ENCODE results near the gene ALKBH6.

Gene ALKBH6

GRCh38 chr19:36030264-36031148, 16.5 kb upstream of the ALKBH6 start:
- no peak for DNase-seq (ENCODE audit: low read depth in 4 of 4, low spot score in 1 of 4)

GRCh38 chr19:36028313-36029041, 14.5 kb upstream of the ALKBH6 start:
- DNase-seq (ENCODE audit: low read depth in 4 of 4, low spot score in 1 of 4) = no peak

GRCh38 chr19:36027696-36028095, 13.7 kb upstream of the ALKBH6 start:
- no peak for DNase-seq (ENCODE audit: low read depth in 4 of 4, low spot score in 1 of 4)

DNA sequence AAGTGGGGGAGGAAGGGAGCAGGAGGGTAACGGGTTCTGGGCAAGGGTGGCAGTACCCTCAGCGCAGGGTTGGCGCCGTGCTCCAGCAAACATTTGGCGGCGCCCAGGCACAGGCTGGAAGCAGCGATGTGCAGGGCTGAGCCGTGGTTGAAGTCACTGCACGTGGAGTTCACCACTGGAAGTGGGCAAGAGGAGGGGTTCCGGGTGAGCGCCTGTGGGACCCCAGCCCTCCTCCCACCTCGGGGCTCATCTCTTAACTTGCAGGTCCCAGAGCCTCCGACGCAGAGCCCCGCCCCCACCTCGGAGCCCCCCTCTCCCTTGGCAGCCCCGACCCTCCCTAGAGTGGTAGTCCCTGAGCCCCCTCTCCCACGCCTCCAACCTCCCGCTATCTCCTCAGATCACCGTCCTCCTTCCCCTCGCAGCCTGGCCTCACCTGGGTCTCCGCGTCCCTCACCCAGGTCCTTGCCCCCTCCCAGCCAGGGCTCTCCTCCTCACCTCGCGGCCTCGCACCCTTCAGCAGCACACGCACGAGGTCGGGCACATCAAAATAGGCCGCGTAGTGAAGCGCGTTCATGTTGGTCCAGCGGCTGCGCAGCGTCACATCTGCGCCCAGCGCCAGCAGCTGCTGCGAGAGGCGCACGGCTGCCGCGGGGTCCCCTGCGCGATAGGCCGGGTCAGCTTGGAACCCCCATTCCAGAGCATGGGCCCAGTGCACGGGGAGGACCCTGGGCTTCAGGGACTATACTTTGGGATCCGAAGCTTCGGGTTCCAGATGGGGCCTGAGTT, 12.3 kb upstream of the ALKBH6 start:
- DNase-seq (ENCODE audit: low read depth in 4 of 4, low spot score in 1 of 4) = no peak

GRCh38 chr19:36025541-36025940, 11.5 kb upstream of the ALKBH6 start:
- DNase-seq (ENCODE audit: low read depth in 4 of 4, low spot score in 1 of 4) = no peak

DNA sequence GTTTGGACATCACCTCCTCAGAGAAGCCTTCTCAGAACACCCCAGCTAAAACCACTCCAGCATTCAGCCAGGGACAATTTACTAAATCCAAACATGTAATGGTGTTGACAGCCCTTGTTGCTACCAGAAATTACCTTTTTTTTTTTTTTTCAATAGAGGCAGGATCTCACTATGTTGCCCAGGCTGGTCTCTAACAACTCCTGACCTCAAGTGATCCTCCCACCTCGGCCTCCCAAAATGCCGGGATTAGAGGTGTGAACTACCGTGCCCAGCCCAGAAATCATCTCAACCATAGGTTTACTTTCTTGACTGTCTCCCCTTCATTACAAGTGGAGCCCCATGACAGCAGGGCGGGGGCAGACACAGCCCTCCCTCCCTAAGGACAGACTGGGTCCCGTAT, 9.4 kb upstream of the ALKBH6 start:
- no peak for DNase-seq (ENCODE audit: low read depth in 4 of 4, low spot score in 1 of 4)

- DNase-seq (ENCODE audit: low read depth in 4 of 4, low spot score in 1 of 4) = no peak
These were observed 5.2 kb upstream of the ALKBH6 start for GRCh38 chr19:36019061-36019670.

- no peak for DNase-seq (ENCODE audit: low read depth in 4 of 4, low spot score in 1 of 4)
These were observed 567 bp downstream of the ALKBH6 start for GRCh38 chr19:36013280-36014011.

DNA sequence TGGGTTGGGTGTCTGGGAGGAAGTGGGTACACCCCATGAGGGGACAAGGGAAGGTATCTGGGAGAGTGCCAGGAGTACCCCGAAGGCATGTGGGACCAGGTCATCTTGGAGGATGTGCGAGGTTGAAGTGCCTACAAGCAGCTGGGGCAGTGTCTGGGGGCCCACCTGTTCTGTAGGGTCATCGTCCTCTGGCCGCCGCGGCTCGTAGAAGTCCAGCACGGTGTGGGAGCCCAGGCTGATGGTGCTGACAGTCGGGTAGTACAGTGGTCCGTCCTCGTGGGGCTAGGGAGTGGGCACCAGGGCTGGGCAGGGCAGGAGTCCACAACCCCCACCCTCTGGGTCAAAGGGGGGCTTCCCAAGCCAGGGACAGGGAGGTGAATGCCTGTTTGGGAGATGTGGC, 3.6 kb downstream of the ALKBH6 start:
- DNase-seq (ENCODE audit: low read depth in 4 of 4, low spot score in 1 of 4) = no peak

DNA sequence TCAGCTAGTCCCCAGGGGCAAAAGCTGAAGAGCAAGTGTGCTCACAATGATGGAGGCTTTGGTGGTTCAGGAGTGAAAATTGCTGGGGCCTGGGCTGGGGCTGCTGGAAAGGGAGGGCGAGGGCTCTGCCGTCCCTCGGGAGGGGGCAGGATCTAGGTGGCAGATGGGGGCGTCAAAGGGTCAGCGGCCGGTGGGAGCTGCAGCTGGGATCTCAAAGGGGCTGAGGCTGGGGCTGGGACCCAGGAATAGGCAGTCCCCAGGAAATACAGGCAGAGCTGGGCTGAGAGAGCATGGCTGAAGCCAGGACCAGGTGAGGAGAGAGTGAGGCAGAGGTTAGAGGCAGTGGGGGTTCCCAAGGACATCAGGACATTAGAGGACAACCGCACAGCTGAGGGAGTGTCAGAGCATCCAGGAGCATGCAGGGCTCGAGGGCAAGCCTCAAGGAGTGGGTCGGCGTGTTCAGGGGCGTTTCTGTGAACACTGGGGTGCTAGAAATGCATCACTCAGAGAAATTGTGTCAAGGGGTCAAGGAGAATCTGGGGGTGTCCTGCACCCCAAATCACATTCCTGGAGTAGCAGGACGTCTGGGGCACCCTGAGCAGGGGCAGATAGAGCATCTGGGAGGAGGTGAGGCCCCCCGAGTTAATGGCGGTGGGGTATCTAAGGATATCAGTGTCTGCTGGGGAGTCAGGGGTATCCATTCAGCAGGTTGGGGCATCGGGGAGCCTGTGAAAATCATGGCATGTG, 4.2 kb downstream of the ALKBH6 start:
- no peak for DNase-seq (ENCODE audit: low read depth in 4 of 4, low spot score in 1 of 4)

- peak in 2 of 4 experiments; percentile 36 to 57 for DNase-seq (ENCODE audit: low read depth in 4 of 4, low spot score in 1 of 4)
These were observed 4.8 kb downstream of the ALKBH6 start for GRCh38 chr19:36009220-36009619.

DNA sequence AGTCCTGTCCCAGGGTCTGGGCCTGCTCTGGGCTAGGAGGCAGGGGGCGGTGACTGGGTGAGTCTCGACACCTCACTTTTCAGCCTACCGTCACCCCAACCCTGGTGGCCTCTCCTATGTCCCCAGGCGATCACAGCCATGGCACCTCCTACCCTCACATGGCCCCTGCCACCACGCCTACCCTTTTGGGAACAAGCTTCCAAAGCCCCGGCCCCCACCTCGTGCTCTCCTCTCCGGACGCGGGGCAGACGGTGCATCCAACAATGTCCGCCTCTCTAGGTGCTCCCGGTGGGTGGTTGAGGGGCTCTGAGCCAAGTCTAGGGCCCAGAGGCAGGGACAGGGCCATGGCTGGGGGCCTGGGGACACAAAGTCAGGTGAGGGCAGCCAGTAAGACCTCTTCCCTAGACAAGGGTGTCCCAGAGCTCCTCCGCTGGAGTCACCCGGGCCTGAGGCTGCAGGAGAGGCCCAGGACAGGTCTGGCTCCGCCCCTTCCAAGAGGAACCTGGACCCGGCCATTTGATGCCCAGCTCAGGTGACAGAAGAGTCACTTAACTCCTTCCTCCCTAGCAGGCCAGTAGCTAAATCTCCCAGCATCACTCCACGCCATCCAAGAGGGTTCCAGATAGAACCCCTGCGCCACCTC, 5.6 kb downstream of the ALKBH6 start, which contains the start of gene SYNE4:
Gene SYNE4 (minus strand): TSS at position 478 of the 643 bp plus-strand sequence. CDS start 132 bp downstream, at position 346.
- no peak for DNase-seq (ENCODE audit: low read depth in 4 of 4, low spot score in 1 of 4)

- DNase-seq (ENCODE audit: low read depth in 4 of 4, low spot score in 1 of 4) = no peak
These were observed 7.1 kb downstream of the ALKBH6 start for GRCh38 chr19:36006955-36007354.

DNA sequence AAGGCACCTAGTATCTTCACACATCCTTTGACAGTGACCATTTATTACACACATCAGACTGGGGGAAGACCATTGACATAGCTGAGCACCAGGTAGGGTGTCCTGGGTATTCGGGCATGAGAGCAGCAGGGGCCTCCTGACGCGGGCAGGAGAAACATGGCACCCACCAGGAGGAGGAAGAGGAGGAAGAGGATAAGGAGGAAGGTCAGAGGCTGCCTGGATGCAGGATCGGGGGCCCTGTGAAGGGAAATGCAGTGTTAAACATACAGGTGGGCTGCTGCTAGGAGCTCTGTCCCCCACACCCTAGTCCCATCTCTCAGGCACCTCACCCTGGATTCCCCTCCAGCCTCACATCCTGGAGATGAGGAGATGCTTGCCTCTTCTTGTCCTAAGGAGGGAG, 10.7 kb downstream of the ALKBH6 start:
- DNase-seq (ENCODE audit: low read depth in 4 of 4, low spot score in 1 of 4) = no peak

- DNase-seq (ENCODE audit: low read depth in 4 of 4, low spot score in 1 of 4) = no peak
These were observed 12.4 kb downstream of the ALKBH6 start for GRCh38 chr19:36001605-36002004.

GRCh38 chr19:35996777-35997176, 17.2 kb downstream of the ALKBH6 start:
- no peak for DNase-seq (ENCODE audit: low read depth in 4 of 4, low spot score in 1 of 4)

- peak; percentile 88 to 95 (median 92) for DNase-seq (ENCODE audit: low read depth in 4 of 4, low spot score in 1 of 4)
These were observed 18.7 kb downstream of the ALKBH6 start, which contains the start of gene SDHAF1 for GRCh38 chr19:35995048-35995993. Gene SDHAF1 (plus strand): TSS chr19:35995188. CDS start chr19:35995275, 87 bp downstream.

Data from stimulated activated CD4-positive, alpha-beta T cell treated with anti-CD3 and anti-CD28 coated beads, Interleukin-1b, Interleukin-23, amount 100 ng/mL, for 24 hours (primary cell).